GM12878 (cell line): Measurements from ENCODE around the gene CAMTA1. TPM values are rescaled to one million over a fixed set of nuclear protein-coding genes. Genes with fewer than 3 reads are reported as not detected.
A peak's percentile ranks its signal among the peaks of the same experiment; 100 is the strongest.

ENCODE experiments used
- BHLHE40 ChIP-seq, 2 experiments: fragments of 450-650 bp in 1 of 2; IDR thresholded peaks; 2 replicates each; pipeline ENCODE4 v1.6.1; 2011 to 2017; ENCODE audit warnings: low read depth in 2 of 2, borderline replicate concordance in 1 of 2, improper control_type of control experiment in 1 of 2, low read length in 1 of 2, mild to moderate bottlenecking in 1 of 2
- FOXK2 ChIP-seq: fragments of 450-650 bp; IDR thresholded peaks from 2 replicates; pipeline ENCODE4 v1.6.1; 2017; ENCODE audit warnings: mild to moderate bottlenecking, moderate library complexity
- MYC ChIP-seq: IDR thresholded peaks from 2 replicates; pipeline ENCODE4 v1.6.1; 2011; ENCODE audit warnings: mild to moderate bottlenecking, low read length, moderate library complexity, inconsistent platforms; ENCODE audit not compliant: insufficient read depth, insufficient replicate concordance, insufficient read length, severe bottlenecking
- RAD21 ChIP-seq: IDR thresholded peaks from 2 replicates; pipeline ENCODE4 v1.6.1; 2011; ENCODE audit warnings: mild to moderate bottlenecking, low read depth, low read length, moderate library complexity; ENCODE audit not compliant: insufficient read depth
- SMARCA5 ChIP-seq: fragments of 450-650 bp; IDR thresholded peaks from 2 replicates; pipeline ENCODE4 v1.6.1; 2017; ENCODE audit warnings: mild to moderate bottlenecking
- ZZZ3 ChIP-seq: IDR thresholded peaks from 2 replicates; pipeline ENCODE4 v1.6.1; 2011; ENCODE audit warnings: low read depth; ENCODE audit not compliant: control insufficient read depth, insufficient read length
- polyA plus RNA-seq, 11 experiments: library from polyadenylated mRNA; depleted of rRNA in 4 of 11; unstranded in 6 of 11; stranded (reverse) in 5 of 11; fragments of >200 nt; fragmentation: Nextera tagmentation in 4 of 11; fragmentation: Illumina TruSeq in 1 of 11; extraction: Ambion mirVana in 4 of 11; extraction: Trizol in 1 of 11; gene quantifications; 1 replicate in 1 of 11; 2 replicates in 10 of 11; pipeline versions ENCODE4 v1.2.1 to v1.2.3, GENCODE V29; 2011 to 2016; ENCODE audit warnings: inconsistent platforms in 2 of 11, missing spikeins in 2 of 11, low read depth in 1 of 11
- total RNA-seq, 4 experiments: library from RNA; depleted of rRNA in 3 of 4; stranded (reverse); fragments of >200 nt in 3 of 4; fragmentation: Illumina TruSeq in 1 of 4; extraction: Trizol in 1 of 4; gene quantifications; 2 replicates each; pipeline versions ENCODE4 v1.2.1 to v1.2.3, GENCODE V29; 2013 to 2021
- TF ChIP-seq, protein P1 (sequence below): fragments of 450-650 bp; formaldehyde crosslinking; IDR thresholded peaks from 2 replicates; pipeline ENCODE4 v1.4.0; 2022; ENCODE audit warnings: mild to moderate bottlenecking, moderate library complexity
- TF ChIP-seq, protein P2 (sequence below), 3 experiments: IDR thresholded peaks in 2 of 3; conservative IDR thresholded peaks in 1 of 3; 2 replicates each; pipeline ENCODE4 v1.5.1; 2011; ENCODE audit warnings: low read depth in 3 of 3, low read length in 3 of 3, mild to moderate bottlenecking in 3 of 3, control low read depth in 2 of 3, moderate library complexity in 2 of 3, inconsistent platforms in 1 of 3, mixed read lengths in 1 of 3; ENCODE audit not compliant: control insufficient read depth in 2 of 3, insufficient read depth in 1 of 3; ENCODE audit errors: extremely low read depth in 1 of 3
- TF ChIP-seq, protein P3 (sequence below): IDR thresholded peaks from 2 replicates; pipeline ENCODE4 v1.6.1; 2011; ENCODE audit warnings: borderline replicate concordance, low read depth, mild to moderate bottlenecking, moderate library complexity, mixed read lengths, low read length; ENCODE audit not compliant: insufficient read depth; ENCODE audit errors: extremely low read length

CAMTA1 gene
- total and polyA plus RNA-seq, 10 of the 15 experiments (the other 5 are each of a cell fraction or from before 2014, with no cell fraction given) = 37.7 to 148 (median 76.4) TPM

DNA sequence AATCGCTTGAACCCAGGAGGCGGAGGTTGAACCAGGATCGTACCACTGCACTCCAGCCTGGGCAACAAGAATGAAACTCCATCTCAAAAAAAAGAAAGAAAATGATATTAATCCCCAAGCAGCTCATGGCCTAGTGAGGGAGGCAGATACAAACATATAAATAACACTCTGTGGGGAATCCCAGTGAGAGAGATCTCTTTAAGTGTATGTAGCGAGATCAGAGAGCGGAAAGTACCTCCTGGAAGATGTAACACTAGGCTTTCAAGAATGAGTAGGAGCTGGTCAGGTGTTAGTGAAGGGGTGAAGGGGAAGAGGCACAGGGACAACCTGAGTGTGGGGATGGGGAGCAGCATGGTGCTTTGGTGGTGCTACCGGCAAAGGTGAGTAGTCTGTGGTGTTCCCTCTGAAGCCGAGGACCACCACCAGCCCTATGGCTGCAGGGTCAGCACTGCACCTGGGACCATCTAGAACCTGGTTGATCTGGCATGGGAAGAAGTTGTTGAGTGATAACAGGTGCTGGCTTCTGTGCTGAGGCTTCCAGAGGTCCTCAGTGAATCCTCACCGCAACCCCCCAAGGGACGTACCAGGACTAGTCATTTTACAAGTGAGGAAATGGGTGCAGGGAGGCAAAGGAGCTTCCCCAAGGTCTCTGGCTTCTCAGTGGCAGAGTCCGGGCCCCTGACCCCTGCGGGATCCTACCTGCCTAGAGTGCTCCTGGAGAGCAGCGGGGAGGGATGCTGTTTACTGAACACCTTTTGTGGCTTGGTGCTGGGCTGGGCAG is 618.2 kb downstream of the CAMTA1 start (continued):
- TF ChIP-seq, protein P1, sequence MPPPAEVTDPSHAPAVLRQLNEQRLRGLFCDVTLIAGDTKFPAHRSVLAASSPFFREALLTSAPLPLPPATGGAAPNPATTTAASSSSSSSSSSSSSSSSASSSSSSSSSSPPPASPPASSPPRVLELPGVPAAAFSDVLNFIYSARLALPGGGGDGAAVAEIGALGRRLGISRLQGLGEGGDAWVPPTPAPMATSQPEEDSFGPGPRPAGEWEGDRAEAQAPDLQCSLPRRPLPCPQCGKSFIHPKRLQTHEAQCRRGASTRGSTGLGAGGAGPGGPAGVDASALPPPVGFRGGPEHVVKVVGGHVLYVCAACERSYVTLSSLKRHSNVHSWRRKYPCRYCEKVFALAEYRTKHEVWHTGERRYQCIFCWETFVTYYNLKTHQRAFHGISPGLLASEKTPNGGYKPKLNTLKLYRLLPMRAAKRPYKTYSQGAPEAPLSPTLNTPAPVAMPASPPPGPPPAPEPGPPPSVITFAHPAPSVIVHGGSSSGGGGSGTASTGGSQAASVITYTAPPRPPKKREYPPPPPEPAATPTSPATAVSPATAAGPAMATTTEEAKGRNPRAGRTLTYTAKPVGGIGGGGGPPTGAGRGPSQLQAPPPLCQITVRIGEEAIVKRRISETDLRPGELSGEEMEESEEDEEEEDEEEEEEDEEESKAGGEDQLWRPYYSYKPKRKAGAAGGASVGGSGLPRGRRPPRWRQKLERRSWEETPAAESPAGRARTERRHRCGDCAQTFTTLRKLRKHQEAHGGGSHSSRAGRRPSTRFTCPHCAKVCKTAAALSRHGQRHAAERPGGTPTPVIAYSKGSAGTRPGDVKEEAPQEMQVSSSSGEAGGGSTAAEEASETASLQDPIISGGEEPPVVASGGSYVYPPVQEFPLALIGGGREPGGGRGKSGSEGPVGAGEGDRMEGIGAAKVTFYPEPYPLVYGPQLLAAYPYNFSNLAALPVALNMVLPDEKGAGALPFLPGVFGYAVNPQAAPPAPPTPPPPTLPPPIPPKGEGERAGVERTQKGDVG (CRISPR knock-in tag) = no peak
- no peak for TF ChIP-seq MYC
- TF ChIP-seq, protein P2, sequence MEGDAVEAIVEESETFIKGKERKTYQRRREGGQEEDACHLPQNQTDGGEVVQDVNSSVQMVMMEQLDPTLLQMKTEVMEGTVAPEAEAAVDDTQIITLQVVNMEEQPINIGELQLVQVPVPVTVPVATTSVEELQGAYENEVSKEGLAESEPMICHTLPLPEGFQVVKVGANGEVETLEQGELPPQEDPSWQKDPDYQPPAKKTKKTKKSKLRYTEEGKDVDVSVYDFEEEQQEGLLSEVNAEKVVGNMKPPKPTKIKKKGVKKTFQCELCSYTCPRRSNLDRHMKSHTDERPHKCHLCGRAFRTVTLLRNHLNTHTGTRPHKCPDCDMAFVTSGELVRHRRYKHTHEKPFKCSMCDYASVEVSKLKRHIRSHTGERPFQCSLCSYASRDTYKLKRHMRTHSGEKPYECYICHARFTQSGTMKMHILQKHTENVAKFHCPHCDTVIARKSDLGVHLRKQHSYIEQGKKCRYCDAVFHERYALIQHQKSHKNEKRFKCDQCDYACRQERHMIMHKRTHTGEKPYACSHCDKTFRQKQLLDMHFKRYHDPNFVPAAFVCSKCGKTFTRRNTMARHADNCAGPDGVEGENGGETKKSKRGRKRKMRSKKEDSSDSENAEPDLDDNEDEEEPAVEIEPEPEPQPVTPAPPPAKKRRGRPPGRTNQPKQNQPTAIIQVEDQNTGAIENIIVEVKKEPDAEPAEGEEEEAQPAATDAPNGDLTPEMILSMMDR (IDR thresholded peaks at IDR 0.05 in 2 of 3, conservative IDR thresholded peaks at IDR 0.05 in 1 of 3; ENCODE audit: control insufficient read depth in 2 of 3, extremely low read depth in 1 of 3, insufficient read depth in 1 of 3, low read depth in 3 of 3, low read length in 3 of 3) = peak in 1 of 3 experiments; percentile 35; a peak in 1 of 6 replicates
- no peak for TF ChIP-seq BHLHE40 (IDR thresholded peaks at IDR 0.05; ENCODE audit: borderline replicate concordance in 1 of 2, low read depth in 2 of 2, low read length in 1 of 2)
- TF ChIP-seq ZZZ3 = no peak
- TF ChIP-seq SMARCA5 = no peak
- peak; percentile 37 for TF ChIP-seq RAD21
- TF ChIP-seq, protein P3, sequence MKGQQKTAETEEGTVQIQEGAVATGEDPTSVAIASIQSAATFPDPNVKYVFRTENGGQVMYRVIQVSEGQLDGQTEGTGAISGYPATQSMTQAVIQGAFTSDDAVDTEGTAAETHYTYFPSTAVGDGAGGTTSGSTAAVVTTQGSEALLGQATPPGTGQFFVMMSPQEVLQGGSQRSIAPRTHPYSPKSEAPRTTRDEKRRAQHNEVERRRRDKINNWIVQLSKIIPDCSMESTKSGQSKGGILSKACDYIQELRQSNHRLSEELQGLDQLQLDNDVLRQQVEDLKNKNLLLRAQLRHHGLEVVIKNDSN = no peak
- TF ChIP-seq FOXK2 = no peak
